Stimulated activated CD8-positive, alpha-beta memory T cell treated with anti-CD3 and anti-CD28 coated beads, Interleukin-2, amount 100 ng/mL, for 1 hour (primary cell): ENCODE data around the gene UAP1.

Source experiments
- DNase-seq, 2 donors: peaks; one replicate each; pipeline ENCODE4 v3.0.0-alpha.2; 2020; ENCODE audit warnings: low read depth in 2 of 2

The UAP1 gene

DNA sequence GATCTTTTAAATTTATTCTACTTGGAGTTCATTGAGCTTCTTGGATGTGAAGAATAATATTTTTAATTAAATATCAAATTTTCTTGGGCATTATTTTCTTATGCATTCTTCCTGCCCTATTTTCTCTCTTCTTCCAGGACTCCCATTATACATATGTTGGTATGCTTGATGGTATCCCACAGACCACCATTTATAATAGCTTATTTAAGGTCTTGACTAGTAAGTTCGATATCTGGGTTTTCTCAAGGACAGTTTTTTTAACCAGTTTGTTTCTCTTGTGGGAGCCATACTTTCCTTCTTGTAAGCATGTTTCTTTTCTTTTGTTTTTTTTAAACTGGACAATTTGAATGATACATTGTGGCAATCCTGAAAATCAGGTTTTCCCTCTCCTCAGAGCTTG is 55.3 kb downstream of the UAP1 start:
- DNase-seq, result no peak

- DNase-seq, result no peak
Observed at GRCh38 chr1:162617513-162617912, 56.0 kb downstream of the UAP1 start.

GRCh38 chr1:162619076-162619475 is 57.6 kb downstream of the UAP1 start:
- DNase-seq, result no peak

DNA sequence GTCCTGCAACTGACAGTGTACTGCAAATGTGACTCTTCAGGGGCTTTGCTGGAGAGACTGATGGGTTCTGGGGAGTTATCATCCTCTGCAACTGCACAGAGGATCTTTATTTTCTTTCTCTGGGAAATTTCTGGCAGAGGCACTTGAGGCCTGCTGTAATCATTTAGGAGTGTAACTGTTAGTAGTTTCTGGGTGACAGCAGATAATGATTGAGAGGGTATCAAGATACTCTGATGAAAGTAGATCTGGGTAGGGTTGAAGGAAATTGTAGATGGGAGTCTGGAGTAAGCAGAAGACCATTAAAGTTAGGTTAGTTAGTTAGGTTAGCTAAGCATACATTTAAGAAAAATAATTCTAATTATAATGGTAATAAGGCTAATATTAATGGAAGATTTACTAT is 59.7 kb downstream of the UAP1 start:
- no peak for DNase-seq

DNA sequence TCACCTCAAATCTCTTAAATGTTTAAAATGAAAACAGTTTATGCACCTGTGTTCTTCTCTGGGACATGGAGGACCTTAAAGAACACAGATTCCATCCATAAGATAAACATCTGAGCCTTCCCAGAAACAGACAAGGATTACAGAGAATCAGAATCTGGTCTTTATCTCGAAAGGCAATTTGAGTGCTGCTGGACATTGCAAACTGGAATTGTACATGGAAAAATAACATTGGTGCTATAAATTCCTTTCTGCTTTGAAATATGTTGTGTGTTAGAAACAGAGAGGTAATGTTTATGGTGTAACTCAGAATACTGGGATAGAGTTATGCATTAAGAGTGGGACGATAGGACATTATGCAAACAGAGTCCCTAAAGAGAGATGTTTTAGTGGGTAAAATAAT is 64.2 kb downstream of the UAP1 start:
- DNase-seq, result no peak

- no peak for DNase-seq
Observed at GRCh38 chr1:162626094-162626493, 64.6 kb downstream of the UAP1 start.

DNA sequence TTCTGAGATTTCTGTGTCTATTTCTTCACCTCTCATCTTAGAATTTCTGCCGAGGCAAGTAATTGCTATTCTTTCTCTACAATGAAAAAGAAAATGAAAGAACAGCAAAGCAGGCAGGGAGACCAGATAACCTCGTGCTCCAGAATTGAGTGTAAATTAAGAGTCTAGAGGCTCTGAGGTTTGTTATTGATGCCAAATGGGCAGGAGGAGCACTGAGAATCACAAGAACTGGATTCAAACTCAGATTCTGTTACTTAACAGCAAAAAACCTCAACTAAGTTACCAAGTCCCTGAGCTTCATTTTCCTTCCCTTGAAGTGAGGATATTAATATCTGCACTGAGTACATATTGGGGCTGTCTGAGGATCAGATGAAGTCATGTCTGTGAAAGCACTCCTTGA is 65.2 kb downstream of the UAP1 start:
- no peak for DNase-seq

- DNase-seq, result no peak
Observed at GRCh38 chr1:162627662-162628296, 66.3 kb downstream of the UAP1 start.

GRCh38 chr1:162629077-162629627 is 67.6 kb downstream of the UAP1 start:
- DNase-seq, result no peak

- DNase-seq, result no peak
Observed at GRCh38 chr1:162629651-162630050, 68.1 kb downstream of the UAP1 start.

- DNase-seq, result no peak
Observed at GRCh38 chr1:162631546-162632191, 70.1 kb downstream of the UAP1 start.

DNA sequence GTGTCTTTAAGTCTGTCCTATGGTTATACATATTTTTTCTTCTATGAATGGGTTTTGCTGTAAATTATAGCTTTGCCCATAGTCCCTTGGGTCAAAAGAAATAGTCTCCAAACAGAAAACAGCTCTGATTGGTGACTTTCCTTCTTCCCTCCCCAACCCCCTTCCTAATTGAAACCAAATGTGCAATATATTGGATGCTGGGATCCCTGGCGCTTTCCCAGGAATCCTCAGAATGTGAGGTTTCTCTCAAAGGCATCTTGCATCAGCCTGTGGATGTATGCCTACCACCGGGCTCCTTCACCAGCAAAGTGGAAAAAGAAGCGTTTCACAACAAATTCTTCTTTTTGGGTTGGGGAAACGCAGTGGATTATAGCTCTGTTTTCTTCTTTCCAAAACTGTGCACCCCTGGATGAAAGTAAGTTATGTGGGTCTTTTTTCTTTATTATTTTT is 70.7 kb downstream of the UAP1 start, which contains the start of gene DDR2:
TSS of gene DDR2 (plus strand) at position 248 of the 450 bp plus-strand sequence. CDS start 86,600 bp downstream, outside the sequence.
- no peak for DNase-seq

DNA sequence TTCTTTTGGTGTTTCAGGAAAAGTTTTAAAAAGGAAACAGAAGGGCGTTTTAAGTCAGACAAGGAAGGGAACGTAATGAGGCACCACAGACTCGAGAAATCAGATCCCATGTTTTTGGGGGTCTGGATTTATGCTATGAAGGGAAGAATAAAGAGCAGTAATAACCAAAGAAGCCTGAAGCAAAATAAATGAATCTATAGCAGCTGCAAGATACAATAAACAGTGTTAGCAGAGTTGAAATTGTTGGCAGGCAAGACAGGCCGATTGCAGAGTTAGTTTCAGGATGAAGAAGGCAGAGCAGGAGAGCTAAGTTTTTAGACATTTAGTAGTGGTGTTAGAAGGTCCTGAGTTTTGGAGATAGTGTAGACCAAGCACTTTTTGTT is 71.2 kb downstream of the UAP1 start:
- DNase-seq, result no peak

DNA sequence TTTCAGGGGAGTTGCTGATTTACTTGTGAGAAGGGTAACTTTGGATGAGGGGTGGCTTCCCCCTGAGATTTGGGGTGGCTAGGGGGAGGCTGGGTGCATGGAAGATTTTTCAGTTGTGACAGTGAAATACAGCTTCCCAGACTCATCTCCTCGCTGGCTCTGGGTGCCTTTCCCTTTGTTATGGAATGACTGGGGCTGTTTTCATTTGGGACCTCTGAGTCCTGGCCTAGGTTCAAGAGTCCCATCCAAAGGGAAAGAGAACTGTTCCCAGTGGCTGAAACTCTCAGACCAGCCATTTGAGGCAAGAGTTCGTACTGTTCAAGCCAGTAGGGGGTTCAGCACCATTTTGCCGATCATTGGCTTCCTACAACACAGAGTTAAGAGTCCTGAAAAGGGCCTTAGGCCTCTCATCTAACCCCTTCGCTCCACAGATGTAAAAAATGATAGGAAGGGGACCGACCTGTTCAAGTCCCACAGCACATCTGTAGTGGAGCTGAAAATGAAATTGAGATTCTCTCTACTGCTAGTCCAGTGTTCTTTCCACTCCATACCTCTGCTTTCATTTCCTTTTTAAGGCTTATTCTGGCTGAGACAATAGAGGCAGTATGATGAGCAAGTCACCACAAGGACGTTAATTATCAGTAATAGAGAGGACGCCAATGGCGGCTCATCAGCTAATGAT is 71.7 kb downstream of the UAP1 start:
- no peak for DNase-seq

DNA sequence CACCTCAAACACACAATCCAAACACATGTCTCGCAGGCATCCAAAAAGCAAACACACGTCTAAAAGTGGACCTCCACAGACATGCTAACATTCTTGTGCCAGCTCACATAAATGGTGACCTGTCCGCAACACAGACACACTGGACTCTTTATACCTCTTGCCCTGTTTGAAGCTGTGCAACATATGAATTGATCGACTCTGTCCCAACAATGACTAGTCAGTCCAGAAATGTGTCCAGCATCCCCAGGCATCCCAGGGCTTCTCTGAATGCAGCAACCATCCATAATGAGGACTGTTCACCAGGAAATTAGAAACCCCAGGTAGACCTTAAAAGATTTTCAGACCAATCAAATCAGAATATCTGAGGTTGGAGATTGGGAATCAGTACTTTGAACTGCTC is 73.9 kb downstream of the UAP1 start:
- DNase-seq, result no peak

GRCh38 chr1:162639718-162640117 is 78.2 kb downstream of the UAP1 start:
- DNase-seq, result no peak

- no peak for DNase-seq
Observed at GRCh38 chr1:162641114-162641513, 79.6 kb downstream of the UAP1 start.

DNA sequence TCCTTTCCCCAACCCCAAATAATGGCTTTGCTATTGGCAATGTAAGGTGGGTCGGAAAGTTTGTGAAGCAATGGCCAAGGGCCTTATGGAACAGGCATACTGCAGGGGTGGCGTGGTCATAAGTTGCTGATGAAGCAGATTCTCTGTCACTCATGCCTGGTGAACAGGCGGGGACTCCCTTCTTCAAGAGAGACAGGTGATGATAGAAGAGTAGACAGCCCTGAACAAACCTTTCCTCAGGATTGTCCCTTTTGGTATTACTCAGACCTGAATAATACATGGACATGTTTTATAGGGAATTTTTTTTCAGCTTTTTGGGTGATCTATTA is 83.4 kb downstream of the UAP1 start:
- no peak for DNase-seq

DNA sequence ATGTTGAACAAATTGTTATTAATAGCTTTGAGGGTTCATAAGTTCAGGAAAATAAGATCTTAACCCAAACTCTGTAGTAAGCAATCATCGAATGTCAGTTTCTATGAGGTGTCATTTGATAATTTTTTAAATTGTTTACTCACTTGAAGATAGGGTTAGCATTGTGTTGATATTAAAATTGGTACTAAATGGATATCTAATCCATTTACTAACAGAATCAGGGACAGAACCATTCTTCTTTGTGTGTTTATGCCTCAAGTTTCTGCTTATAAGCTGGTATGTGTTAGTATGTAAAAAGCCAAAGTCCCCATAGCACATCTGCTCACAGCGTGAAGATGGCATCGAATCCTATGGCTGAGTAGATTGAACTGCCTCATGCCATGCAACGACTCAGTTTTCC is 84.1 kb downstream of the UAP1 start:
- no peak for DNase-seq

GRCh38 chr1:162649583-162649982 is 88.1 kb downstream of the UAP1 start:
- no peak for DNase-seq
